ENCODE measurements around the gene IL1RN.

The IL1RN gene

DNA sequence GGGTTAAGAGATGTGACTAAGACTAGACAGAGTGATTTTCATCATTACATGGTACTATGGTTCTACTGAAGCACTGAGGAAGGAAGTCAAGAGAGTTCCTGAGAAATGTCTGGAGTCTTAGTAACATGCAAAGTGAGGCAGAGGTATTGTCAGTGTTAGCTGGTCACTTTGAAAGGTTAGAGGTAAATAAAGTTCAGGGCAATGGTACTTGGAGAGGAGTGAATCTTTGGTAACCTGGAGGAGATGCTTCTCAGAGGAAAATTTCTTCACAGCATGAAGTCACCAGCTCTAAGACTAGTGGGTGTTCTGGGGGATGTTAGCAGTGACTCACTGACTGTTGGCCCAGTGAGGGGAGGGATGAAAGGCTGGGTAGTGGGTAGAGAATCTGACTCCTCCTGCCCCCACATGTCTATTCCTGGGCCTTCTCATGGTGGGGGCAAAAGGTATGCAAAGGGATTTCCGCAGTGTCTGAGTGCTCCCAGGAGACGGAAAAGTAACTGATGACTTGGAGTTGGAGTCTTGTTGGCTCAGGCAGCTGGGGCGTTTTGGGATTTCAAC is 23.3 kb upstream of the IL1RN start:
- no peak overlapping the region for H3K27ac ChIP-seq
- TF ChIP-seq, protein P1, sequence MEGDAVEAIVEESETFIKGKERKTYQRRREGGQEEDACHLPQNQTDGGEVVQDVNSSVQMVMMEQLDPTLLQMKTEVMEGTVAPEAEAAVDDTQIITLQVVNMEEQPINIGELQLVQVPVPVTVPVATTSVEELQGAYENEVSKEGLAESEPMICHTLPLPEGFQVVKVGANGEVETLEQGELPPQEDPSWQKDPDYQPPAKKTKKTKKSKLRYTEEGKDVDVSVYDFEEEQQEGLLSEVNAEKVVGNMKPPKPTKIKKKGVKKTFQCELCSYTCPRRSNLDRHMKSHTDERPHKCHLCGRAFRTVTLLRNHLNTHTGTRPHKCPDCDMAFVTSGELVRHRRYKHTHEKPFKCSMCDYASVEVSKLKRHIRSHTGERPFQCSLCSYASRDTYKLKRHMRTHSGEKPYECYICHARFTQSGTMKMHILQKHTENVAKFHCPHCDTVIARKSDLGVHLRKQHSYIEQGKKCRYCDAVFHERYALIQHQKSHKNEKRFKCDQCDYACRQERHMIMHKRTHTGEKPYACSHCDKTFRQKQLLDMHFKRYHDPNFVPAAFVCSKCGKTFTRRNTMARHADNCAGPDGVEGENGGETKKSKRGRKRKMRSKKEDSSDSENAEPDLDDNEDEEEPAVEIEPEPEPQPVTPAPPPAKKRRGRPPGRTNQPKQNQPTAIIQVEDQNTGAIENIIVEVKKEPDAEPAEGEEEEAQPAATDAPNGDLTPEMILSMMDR (IDR thresholded peaks at IDR 0.05), result no peak
- no peak overlapping the region for H3K4me3 ChIP-seq
- peak; percentile 56 for DNase-seq (ENCODE audit: low spot score)

DNA sequence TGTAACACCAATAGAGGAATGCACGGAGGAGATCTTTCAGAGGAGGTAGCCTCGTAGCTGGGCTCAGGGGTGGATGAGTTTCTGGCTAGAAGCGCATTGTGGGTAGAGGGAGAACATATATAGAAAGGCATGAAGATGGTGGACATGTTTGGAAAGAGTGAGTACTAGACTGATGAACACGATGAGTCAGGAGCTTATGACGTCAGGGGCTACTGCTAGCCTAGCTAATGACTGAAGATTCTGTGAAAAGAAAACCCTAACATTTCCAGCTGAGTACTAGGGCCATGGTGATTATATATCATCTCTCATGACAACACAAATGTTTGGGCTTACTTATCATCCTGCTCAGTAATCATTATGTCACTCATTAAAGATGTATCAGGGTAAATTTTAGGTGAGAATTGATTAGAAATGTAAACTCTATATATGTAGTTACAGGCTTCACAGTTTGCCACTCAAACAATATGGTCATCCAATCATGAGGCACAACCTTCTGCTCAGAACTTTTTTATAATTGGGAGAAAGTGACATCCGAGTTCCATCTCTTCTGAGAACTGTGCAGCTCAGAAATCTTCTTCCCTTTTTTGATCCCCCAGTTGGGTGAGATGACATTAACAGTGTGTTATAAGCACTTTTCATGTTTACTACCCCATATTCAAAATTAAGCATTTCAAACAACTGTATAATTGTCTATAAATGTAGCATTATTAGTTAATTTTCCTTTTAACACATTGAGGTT is 22.2 kb upstream of the IL1RN start:
- peak; percentile 12 for DNase-seq (ENCODE audit: low spot score)
- TF ChIP-seq, protein P1 (IDR thresholded peaks at IDR 0.05), result no peak
- H3K4me3 ChIP-seq, result no peak overlapping the region
- H3K27ac ChIP-seq, result no peak overlapping the region

DNA sequence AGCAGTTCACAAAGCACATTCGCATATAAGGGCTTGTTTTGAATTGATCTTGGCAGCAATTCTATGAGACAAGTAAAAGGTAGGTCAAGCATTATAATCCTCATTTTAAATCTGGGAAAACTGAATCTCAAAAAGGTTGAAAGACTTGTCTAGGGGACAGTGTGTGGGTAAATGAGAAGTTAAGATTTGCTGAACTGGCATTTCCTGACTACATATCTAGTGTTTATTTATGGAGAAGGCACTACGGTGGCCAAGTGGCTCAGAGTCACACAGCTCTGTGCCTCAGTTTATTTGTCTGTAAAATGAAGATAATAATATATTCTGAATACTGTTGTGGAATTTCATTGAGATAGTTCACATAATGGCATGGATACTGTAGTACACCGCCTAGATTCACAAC is 16.3 kb upstream of the IL1RN start:
- H3K27ac ChIP-seq, result no peak overlapping the region
- no peak overlapping the region for H3K4me3 ChIP-seq
- TF ChIP-seq, protein P1 (IDR thresholded peaks at IDR 0.05), result no peak
- no peak for DNase-seq (ENCODE audit: low spot score)

DNA sequence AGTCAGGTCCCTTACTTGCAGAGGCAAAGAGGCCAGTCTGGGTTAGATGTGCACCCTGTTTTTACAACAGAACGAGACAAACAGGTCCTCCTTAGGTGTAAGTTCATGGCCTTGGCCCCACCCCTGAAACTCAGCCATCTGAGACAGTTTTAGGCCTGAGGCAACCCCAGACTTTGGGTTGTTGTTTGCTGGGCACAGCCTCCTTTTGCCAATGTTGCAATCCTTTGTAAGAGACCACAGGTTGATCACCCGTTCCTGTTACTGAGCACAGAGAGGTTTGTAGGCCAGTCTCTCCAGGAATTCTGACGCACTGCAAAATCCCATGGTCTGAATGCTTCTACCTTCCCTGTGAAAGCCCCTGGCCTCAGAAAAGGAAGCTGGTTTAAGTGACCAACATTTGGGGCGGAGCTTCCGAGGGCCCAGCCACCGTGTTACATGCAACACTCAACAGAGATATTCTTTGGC is 15.5 kb upstream of the IL1RN start:
- Histone ChIP-seq H3K27ac (no peak overlapping the region), H3K4me3 (no peak overlapping the region)
- TF ChIP-seq, protein P1 (IDR thresholded peaks at IDR 0.05), result no peak
- DNase-seq (ENCODE audit: low spot score), result peak; percentile 66

- Histone ChIP-seq H3K27ac (no peak overlapping the region), H3K4me3 (no peak overlapping the region)
- TF ChIP-seq, protein P1 (IDR thresholded peaks at IDR 0.05), result no peak
- peak; percentile 24 for DNase-seq (ENCODE audit: low spot score)
Measured at GRCh38 chr2:113112441-113112840, 15.0 kb upstream of the IL1RN start.

GRCh38 chr2:113112871-113113270 is 14.5 kb upstream of the IL1RN start:
- no peak overlapping the region for H3K4me3 ChIP-seq
- no peak overlapping the region for H3K27ac ChIP-seq
- DNase-seq (ENCODE audit: low spot score), result no peak
- TF ChIP-seq, protein P1 (IDR thresholded peaks at IDR 0.05), result no peak

DNA sequence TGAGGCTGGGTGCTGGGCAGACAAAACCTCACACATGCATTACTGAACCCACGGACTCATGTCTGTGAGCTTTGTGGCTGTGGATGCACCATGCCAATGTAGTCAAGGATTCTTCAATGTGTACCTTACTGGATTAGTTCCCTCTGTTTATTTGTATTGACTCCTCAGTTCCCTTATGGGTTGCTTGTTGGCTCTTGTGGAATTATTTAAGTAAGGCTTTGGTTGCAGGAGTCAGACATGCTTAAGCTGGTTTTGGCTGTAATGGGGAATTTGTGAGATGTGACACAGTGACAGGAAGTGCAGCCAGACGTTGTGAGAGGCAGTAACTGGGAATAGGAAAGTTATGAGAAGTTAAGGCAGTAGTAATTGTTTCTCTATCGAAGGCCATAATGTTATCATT is 13.6 kb upstream of the IL1RN start:
- peak; percentile 9 for DNase-seq (ENCODE audit: low spot score)
- TF ChIP-seq, protein P1 (IDR thresholded peaks at IDR 0.05), result no peak
- Histone ChIP-seq H3K4me3 (no peak overlapping the region), H3K27ac (no peak overlapping the region)
